GM18505 (cell line): Measurements from ENCODE around the gene GALNTL6.
"Not testable (repeated sequence)": the region's sequence is repeated elsewhere in the genome, so short reads cannot be mapped to it uniquely, and the experiment has no call there.

Experiments used
- ATAC-seq: cut with Tn5 transposase; IDR thresholded peaks from one replicate; pipeline ENCODE4 v1.9.1; 2021; ENCODE audit not compliant: unreplicated experiment
- POLR2A ChIP-seq: IDR thresholded peaks from 4 replicates; pipeline ENCODE4 v1.6.1; 2011; ENCODE audit warnings: borderline replicate concordance; ENCODE audit not compliant: insufficient read depth, insufficient read length; ENCODE audit errors: extremely low read depth

Gene GALNTL6

GRCh38 chr4:172871381-172871780 is 1058.2 kb downstream of the GALNTL6 start:
- no peak for ATAC-seq

DNA sequence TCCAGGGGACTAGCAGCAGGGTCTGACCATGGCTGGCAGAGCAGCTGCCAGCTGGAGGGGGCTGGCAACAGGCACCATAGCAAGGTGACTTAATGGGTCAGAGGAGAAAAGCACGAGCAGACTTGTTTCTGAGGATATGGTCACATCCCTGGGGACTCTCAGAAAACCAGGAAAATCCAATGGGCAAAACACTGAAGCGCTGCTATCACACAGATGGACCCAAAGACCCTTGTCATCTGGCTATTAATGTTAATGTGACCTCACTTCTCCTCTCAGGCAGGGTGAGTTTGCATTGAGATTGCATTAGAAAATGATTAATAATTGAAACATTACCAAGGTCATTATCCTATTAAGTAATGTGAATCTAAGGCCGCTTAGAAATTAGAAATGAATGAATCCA is 1061.7 kb downstream of the GALNTL6 start:
- ATAC-seq = no peak
- TF ChIP-seq POLR2A = no peak

More at GRCh38 chr4:172871381-172871780, 1058.2 kb downstream of the GALNTL6 start:
- no peak for TF ChIP-seq POLR2A

- no peak for TF ChIP-seq POLR2A
- ATAC-seq = no peak
Observed at GRCh38 chr4:172876394-172876793, 1063.2 kb downstream of the GALNTL6 start.

- ATAC-seq = no peak
- no peak for TF ChIP-seq POLR2A
Observed at GRCh38 chr4:172881645-172882044, 1068.4 kb downstream of the GALNTL6 start.

GRCh38 chr4:172887358-172887757 is 1074.2 kb downstream of the GALNTL6 start:
- not testable (repeated sequence) for ATAC-seq

DNA sequence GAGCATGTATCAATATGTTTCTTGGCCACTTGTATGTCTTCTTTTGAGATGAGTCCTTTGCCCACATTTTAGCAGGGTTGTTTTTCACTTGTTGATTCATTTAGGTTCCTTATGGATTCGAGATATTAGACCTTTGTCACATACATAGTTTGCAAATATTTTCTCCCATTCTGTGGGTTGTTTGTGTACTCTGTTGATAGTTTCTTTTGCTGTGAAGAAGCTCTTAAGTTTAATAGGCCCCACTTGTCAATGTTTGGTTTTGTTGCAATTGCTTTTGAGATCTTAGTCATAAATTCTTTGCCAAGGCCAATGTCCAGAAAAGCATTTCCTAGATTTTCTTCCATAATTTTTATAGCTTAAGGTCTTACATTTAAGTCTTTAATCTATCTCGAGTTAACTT is 1074.8 kb downstream of the GALNTL6 start:
- no peak for ATAC-seq

DNA sequence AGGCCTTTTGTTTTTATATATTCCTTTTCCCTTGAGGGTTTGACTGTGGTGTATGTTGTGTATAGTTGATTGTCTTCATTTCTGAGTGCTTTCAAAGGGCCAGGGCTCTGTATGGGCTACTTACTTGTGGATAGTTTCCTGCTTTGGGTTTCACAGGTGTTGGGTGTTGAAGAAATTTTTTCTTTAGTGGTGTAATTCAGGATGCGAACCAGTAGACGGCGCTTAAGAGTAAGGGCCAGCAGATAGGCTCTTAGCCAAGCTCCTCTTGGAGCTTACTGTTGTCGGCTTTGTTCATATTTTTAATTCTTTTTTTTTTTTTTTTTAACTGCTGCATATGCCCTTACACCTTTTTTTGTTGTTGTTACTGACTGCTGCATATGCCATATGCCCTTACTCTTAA is 1079.1 kb downstream of the GALNTL6 start:
- TF ChIP-seq POLR2A = no peak
- ATAC-seq = peak; percentile 68

More for the DNA sequence above, 1074.8 kb downstream of the GALNTL6 start:
- no peak for TF ChIP-seq POLR2A

DNA sequence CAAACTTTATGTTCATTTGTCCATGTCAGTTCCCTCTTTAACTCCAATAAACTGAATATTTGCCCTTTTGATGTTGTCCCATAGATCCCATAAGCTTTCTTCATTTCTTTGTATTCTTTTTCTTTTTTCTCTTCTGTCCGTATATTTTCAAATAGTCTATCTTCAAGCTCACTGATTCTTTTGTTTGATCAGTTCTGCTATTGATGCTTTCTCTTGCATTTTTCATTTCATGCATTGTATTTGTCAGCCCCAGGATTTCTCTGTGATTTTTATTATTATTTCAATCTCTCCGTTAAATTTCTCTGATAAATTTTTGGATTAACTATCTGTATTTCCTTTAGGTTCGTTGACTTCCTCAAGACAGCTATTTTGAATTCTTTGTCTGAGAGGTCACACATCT is 1082.5 kb downstream of the GALNTL6 start:
- no peak for ATAC-seq
- no peak for TF ChIP-seq POLR2A

GRCh38 chr4:172897046-172897445 is 1083.8 kb downstream of the GALNTL6 start:
- no peak for ATAC-seq

GRCh38 chr4:172898715-172899114 is 1085.5 kb downstream of the GALNTL6 start:
- ATAC-seq = no peak
- TF ChIP-seq POLR2A = no peak

More at GRCh38 chr4:172897046-172897445, 1083.8 kb downstream of the GALNTL6 start:
- no peak for TF ChIP-seq POLR2A

- TF ChIP-seq POLR2A = no peak
- ATAC-seq = no peak
Observed at GRCh38 chr4:172899861-172900260, 1086.7 kb downstream of the GALNTL6 start.

GRCh38 chr4:172900900-172901299 is 1087.7 kb downstream of the GALNTL6 start:
- ATAC-seq = no peak
- no peak for TF ChIP-seq POLR2A

GRCh38 chr4:172912468-172912867 is 1099.3 kb downstream of the GALNTL6 start:
- ATAC-seq = not testable (repeated sequence)

GRCh38 chr4:172917403-172917802 is 1104.2 kb downstream of the GALNTL6 start:
- ATAC-seq = not testable (repeated sequence)

- ATAC-seq = no peak
- no peak for TF ChIP-seq POLR2A
Observed at GRCh38 chr4:172919269-172919668, 1106.1 kb downstream of the GALNTL6 start.
